Measurements from ENCODE around the gene DAD1. TPM values are rescaled to one million over a fixed set of nuclear protein-coding genes. Genes with fewer than 3 reads are reported as not detected.

The DAD1 gene
- total and polyA plus RNA-seq, 8 donors: 36.8 to 236 (median 172) TPM; not detected in 1

DNA sequence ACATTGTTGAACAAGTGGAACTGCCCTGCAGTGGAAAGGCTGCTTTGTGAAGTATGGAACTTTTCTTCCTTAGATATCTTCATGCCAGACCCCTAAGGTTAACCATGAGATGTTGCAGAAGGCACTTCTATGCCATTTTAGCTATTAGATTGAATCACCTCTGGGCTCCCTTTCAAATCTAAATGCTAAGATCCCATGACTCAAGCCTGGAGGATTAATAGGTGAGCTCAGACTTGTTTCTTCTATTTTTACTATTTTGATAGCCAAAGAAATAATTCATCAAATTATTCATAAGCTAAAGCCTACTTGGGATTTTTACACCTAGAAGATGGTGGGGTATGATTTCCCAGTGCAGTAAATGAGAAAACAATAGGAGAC is 64.3 kb downstream of the DAD1 start:
- Histone ChIP-seq H3K4me1 (peaks cover 22 to 65% (median 39%) of the 10 kb centered on the region in 4 donors), H3K4me3 (no peak overlapping the region), H3K27ac (peak overlapping the region in 3 of 5 donors; percentile 52 to 74 (median 69)), H3K36me3 (no peaks in the 10 kb centered on the region), H3K27me3 (no peaks in the 10 kb centered on the region), H3K9me3 (no peaks in the 10 kb centered on the region)
- DNase-seq: no peak
- no peak for TF ChIP-seq POLR2A (IDR thresholded peaks at IDR 0.05)
- TF ChIP-seq, protein P1, sequence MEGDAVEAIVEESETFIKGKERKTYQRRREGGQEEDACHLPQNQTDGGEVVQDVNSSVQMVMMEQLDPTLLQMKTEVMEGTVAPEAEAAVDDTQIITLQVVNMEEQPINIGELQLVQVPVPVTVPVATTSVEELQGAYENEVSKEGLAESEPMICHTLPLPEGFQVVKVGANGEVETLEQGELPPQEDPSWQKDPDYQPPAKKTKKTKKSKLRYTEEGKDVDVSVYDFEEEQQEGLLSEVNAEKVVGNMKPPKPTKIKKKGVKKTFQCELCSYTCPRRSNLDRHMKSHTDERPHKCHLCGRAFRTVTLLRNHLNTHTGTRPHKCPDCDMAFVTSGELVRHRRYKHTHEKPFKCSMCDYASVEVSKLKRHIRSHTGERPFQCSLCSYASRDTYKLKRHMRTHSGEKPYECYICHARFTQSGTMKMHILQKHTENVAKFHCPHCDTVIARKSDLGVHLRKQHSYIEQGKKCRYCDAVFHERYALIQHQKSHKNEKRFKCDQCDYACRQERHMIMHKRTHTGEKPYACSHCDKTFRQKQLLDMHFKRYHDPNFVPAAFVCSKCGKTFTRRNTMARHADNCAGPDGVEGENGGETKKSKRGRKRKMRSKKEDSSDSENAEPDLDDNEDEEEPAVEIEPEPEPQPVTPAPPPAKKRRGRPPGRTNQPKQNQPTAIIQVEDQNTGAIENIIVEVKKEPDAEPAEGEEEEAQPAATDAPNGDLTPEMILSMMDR (IDR thresholded peaks at IDR 0.05): no peak
- TF ChIP-seq EP300 (IDR thresholded peaks at IDR 0.05): no peak
- TF ChIP-seq POLR2AphosphoS5 (IDR thresholded peaks at IDR 0.05): no peak
- intact Hi-C loops (cut with DNase I; ENCODE audit: low total_unique reads): no loop called here

DNA sequence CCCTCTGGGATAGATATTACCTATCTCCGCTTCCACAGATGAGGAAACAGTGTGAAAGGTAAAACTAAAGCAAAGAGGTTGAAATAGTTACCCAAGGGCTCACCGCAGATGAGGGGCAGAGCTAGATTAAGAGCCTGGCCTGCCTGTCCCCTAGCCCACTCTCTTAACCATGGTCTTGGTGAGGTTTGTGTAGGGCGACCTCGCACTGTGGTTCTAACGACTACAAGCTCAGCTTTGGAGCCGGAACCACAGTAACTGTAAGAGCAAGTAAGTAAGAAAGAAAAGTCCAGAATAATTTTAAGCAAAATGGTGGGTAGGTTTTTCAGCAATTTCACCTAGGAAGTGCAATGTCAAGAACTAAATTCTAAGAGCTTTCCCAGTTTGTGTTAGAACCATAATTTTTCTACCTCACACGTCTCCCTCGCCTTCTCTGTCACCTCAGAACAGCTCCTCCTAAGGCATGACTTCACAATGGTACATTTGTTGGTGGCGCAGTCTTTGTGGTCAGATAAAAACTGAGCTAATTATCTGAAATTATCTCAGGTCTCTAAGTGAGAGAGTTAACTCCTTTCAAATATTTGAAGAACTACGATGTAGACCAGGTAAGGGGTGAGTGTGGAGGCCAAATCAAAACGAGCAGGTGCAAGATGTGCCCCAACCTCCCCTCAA is 64.8 kb downstream of the DAD1 start:
- intact Hi-C loops (cut with DNase I; ENCODE audit: low total_unique reads): no loop called here
- Histone ChIP-seq H3K36me3 (no peaks in the 10 kb centered on the region), H3K4me1 (peaks cover 22 to 69% (median 41%) of the 10 kb centered on the region in 4 donors), H3K27ac (peak overlapping the region; percentile 21 to 74 (median 66)), H3K27me3 (no peaks in the 10 kb centered on the region), H3K9me3 (no peaks in the 10 kb centered on the region), H3K4me3 (no peak overlapping the region)
- WGBS, 5 donors: 54 to 69% (median 66%) methylated on average over 11 of the region's 11 CpGs
- TF ChIP-seq, protein P1 (IDR thresholded peaks at IDR 0.05): no peak
- no peak for TF ChIP-seq POLR2AphosphoS5 (IDR thresholded peaks at IDR 0.05)
- no peak for TF ChIP-seq EP300 (IDR thresholded peaks at IDR 0.05)
- TF ChIP-seq POLR2A (IDR thresholded peaks at IDR 0.05): no peak
- DNase-seq: no peak

DNA sequence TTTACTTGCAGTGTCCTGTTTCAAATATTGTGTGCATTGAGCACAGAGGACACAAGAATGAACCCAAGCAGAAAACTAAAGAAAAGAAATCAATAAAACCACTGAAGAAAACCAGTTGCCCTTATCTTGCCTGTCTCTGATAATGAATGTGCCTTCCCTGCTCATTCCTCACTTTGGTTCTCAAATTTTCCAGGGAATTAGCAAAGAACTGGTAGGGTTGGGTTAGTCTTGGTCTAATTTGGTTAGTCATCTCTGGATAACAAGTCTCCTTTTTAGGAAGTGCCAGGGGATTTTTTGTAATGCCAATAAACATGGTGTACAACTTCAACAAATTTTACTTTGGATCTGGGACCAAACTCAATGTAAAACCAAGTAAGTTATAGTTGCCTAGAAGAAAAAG is 65.7 kb downstream of the DAD1 start:
- Histone ChIP-seq H3K4me3 (no peak overlapping the region), H3K9me3 (no peaks in the 10 kb centered on the region), H3K4me1 (peaks cover 22 to 69% (median 41%) of the 10 kb centered on the region in 4 donors), H3K27me3 (no peaks in the 10 kb centered on the region), H3K36me3 (no peaks in the 10 kb centered on the region), H3K27ac (peak overlapping the region in 4 of 5 donors; percentile 4 to 74 (median 64))
- no peak for TF ChIP-seq POLR2AphosphoS5 (IDR thresholded peaks at IDR 0.05)
- no peak for TF ChIP-seq POLR2A (IDR thresholded peaks at IDR 0.05)
- no peak for TF ChIP-seq EP300 (IDR thresholded peaks at IDR 0.05)
- TF ChIP-seq, protein P1 (IDR thresholded peaks at IDR 0.05): no peak
- DNase-seq: no peak
- intact Hi-C loops (cut with DNase I; ENCODE audit: low total_unique reads): no loop called here

DNA sequence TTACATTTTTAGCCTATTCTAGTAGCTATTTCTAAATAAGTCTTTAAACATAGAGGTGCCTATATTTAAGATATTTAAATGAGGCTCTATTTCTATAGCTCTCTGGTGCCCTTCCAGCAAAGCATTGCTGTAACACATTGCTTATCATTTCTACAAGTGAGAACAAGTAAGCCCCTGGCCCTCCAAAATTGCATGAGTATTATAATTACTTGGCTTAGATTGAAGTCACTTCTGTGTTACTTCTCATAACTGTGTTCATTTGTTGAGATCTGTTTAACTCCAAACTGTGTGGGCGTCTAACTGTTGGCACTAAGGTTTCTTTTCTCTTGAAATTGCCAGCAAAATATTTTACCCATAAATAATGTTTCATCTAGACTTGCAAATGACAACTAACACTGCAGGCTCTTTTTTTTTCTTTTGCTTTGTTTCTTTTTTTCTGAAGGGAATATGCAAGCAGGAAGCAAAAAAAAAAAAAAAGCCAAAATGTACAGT is 66.5 kb downstream of the DAD1 start:
- no peaks in the 10 kb centered on the region for H3K27me3 ChIP-seq
- no peaks in the 10 kb centered on the region for H3K36me3 ChIP-seq
- 26 to 59% (median 44%) methylated on average over 1 of the region's 1 CpG for WGBS, 5 donors
- peaks cover 22 to 69% (median 45%) of the 10 kb centered on the region in 4 donors for H3K4me1 ChIP-seq
- DNase-seq: no peak
- H3K27ac ChIP-seq: peak overlapping the region in 3 of 5 donors; percentile 60 to 74 (median 69)
- intact Hi-C loops (cut with DNase I; ENCODE audit: low total_unique reads): no loop called here
- no peak overlapping the region for H3K4me3 ChIP-seq
- no peaks in the 10 kb centered on the region for H3K9me3 ChIP-seq
- TF ChIP-seq, protein P1 (IDR thresholded peaks at IDR 0.05): no peak
- no peak for TF ChIP-seq POLR2A (IDR thresholded peaks at IDR 0.05)
- no peak for TF ChIP-seq EP300 (IDR thresholded peaks at IDR 0.05)
- no peak for TF ChIP-seq POLR2AphosphoS5 (IDR thresholded peaks at IDR 0.05)
